Pancreas (tissue), 10 donors: ENCODE data around the gene MYO7A. TPM values are rescaled to one million over a fixed set of nuclear protein-coding genes. Genes with fewer than 3 reads are reported as not detected.

Experiments used
- ATAC-seq, 4 donors: fragments of 200-7000 bp; cut with Tn5 transposase; one replicate each; pipeline versions ENCODE4 v1.8.0 to v1.9.1; 2020; ENCODE audit warnings: mild to moderate bottlenecking in 4 of 4, moderate library complexity in 4 of 4
- DNase-seq, 6 donors: peaks; one replicate each; pipeline ENCODE4 v3.0.0-alpha.2; 2020
- FAIRE-seq: peaks from 2 replicates; lab custom pipeline; 2012; peaks lifted over from hg19 to GRCh38; lab: Jason Lieb, UNC
- H3K27ac ChIP-seq, 4 donors: fragments of 200-600 bp; sonication (generic); 1 replicate in 3 of 4; 2 replicates in 1 of 4; pipeline versions ENCODE4 v1.5.0 to v1.8.0; 2020
- H3K27me3 ChIP-seq, 4 donors: fragments of 200-600 bp; one replicate each; pipeline ENCODE4 v1.8.0; 2021
- H3K36me3 ChIP-seq, 3 donors: fragments of 200-600 bp; sonication (generic) in 1 of 3; one replicate each; pipeline versions ENCODE4 v1.5.0 to v1.8.0; 2020 to 2021
- H3K4me1 ChIP-seq, 3 donors: fragments of 200-600 bp; one replicate each; pipeline ENCODE4 v1.8.0; 2021
- H3K4me3 ChIP-seq, 4 donors: fragments of 200-600 bp; sonication (generic) in 2 of 4; one replicate each; pipeline versions ENCODE4 v1.5.0 to v1.8.0; 2020 to 2021
- H3K9me3 ChIP-seq, 4 donors: fragments of 200-600 bp; one replicate each; pipeline ENCODE4 v1.8.0; 2021
- CTCF ChIP-seq, 4 donors: fragments of 200-600 bp; sonication (generic) in 3 of 4; IDR thresholded peaks; one replicate each; pipeline versions ENCODE4 v1.5.0 to v1.8.0; 2021; ENCODE audit warnings: antibody characterized with exemption in 4 of 4
- WGBS, 2 donors: extraction: QIAGEN DNeasy Blood & Tissue Kit; methylation state at CpG; one replicate each; pipeline ENCODE4 v1.1.7; 2013; 5-methylcytosine and 5-hydroxymethylcytosine counted together
- intact Hi-C, 3 donors: fragments of 100-400 bp; cut with DNase I; formaldehyde crosslinking; loops; one replicate each; pipeline versions ENCODE4 v1.11.1 to v1.14.2; 2022
- polyA plus RNA-seq, 2 donors: library from polyadenylated mRNA; stranded (reverse); fragments of 200-250 nt; gene quantifications; one replicate each; pipeline ENCODE4 v1.2.3, GENCODE V29; 2013
- total RNA-seq, 6 donors: library from RNA; stranded (reverse); fragmentation: NEBNext Ultra II Directional in 4 of 6; extraction: Animal tissue kit (Norgen Biotek cat#: 25700) in 4 of 6; gene quantifications; one replicate each; pipeline versions ENCODE4 v1.2.1 to v1.2.4, GENCODE V29; 2021 to 2023
- donor health status: healthy with polysubstance abuse.
- donor health status: DM: no; HTN: no; CAD: no; lungs with moderate emphysema.
- donor health status: DM: no; HTN: no; CAD: no.
- donor health status: control.
- donor health status: control.
- donor health status: Bipolar disorder and iron deficiency.
- donor health status: DM: yes; HTN: yes; CAD: no.
- donor health status: DM: no; HTN: no; CAD: no.
- donor health status: DM: no; HTN: no; CAD: no.
- donor health status: DM: yes; HTN: yes; CAD: no.

Gene MYO7A
- total and polyA plus RNA-seq, 8 donors, result 3.8 to 13.3 (median 7.1) TPM

- intact Hi-C loops, result loop anchor here in 1 of 3 donors (5.0 to 10.0 kb wide), 2 partner anchors 58 to 430 kb away; no protein-coding TSS in a partner anchor
- peak in 2 of 6 donors; percentile 9 to 39 for DNase-seq
- WGBS, 2 donors, result 90 to 94% methylated on average over 6 of the region's 6 CpGs
- no peak for TF ChIP-seq CTCF (IDR thresholded peaks at IDR 0.05)
- Histone ChIP-seq H3K9me3 (no peaks in the 10 kb centered on the region), H3K27ac (no peak overlapping the region), H3K36me3 (peaks cover 0 to 12% (median 0%) of the 10 kb centered on the region in 3 donors), H3K4me1 (peaks cover 0 to 8% (median 5%) of the 10 kb centered on the region in 3 donors), H3K27me3 (no peaks in the 10 kb centered on the region), H3K4me3 (no peak overlapping the region)
- FAIRE-seq, result no peak
- no peak for ATAC-seq
Measured at GRCh38 chr11:77124488-77124887, 3.6 kb upstream of the MYO7A start.

GRCh38 chr11:77125191-77125590 lies 2.9 kb upstream of the MYO7A start:
- no peak for FAIRE-seq
- Histone ChIP-seq H3K27me3 (no peaks in the 10 kb centered on the region), H3K27ac (no peak overlapping the region), H3K9me3 (no peaks in the 10 kb centered on the region), H3K4me1 (peaks cover 0 to 8% (median 5%) of the 10 kb centered on the region in 3 donors), H3K4me3 (no peak overlapping the region), H3K36me3 (peaks cover 0 to 11% (median 0%) of the 10 kb centered on the region in 3 donors)
- TF ChIP-seq CTCF (IDR thresholded peaks at IDR 0.05), result no peak
- intact Hi-C loops, result loop anchor here in 1 of 3 donors (10.0 kb wide), 1 partner anchor 430 kb away; no protein-coding TSS in a partner anchor
- no peak for ATAC-seq
- peak in 2 of 6 donors; percentile 18 to 39 for DNase-seq
- WGBS, 2 donors, result 71 to 78% methylated on average over 6 of the region's 6 CpGs

- FAIRE-seq, result no peak
- peak in 2 of 6 donors; percentile 13 to 59 for DNase-seq
- ATAC-seq, result no peak
- H3K4me3 ChIP-seq, result no peak overlapping the region
- TF ChIP-seq CTCF (IDR thresholded peaks at IDR 0.05), result no peak
- H3K27ac ChIP-seq, result no peak overlapping the region
- intact Hi-C loops, result loop anchor here in 1 of 3 donors (10.0 kb wide), 1 partner anchor 429 kb away; no protein-coding TSS in a partner anchor
- H3K27me3 ChIP-seq, result no peaks in the 10 kb centered on the region
- WGBS, 2 donors, result 87 to 88% methylated on average over 4 of the region's 4 CpGs
- H3K9me3 ChIP-seq, result no peaks in the 10 kb centered on the region
- H3K36me3 ChIP-seq, result peaks cover 0 to 6% (median 0%) of the 10 kb centered on the region in 3 donors
- H3K4me1 ChIP-seq, result peaks cover 0 to 8% (median 5%) of the 10 kb centered on the region in 3 donors
Measured at GRCh38 chr11:77125695-77126094, 2.4 kb upstream of the MYO7A start.

GRCh38 chr11:77126156-77126775 lies 1.8 kb upstream of the MYO7A start:
- 68 to 72% methylated on average over 17 of the region's 17 CpGs for WGBS, 2 donors
- ATAC-seq (no peak), DNase-seq (peak in 2 of 6 donors; percentile 42 to 67), FAIRE-seq (no peak)
- TF ChIP-seq CTCF (IDR thresholded peaks at IDR 0.05), result no peak
- Histone ChIP-seq H3K27ac (no peak overlapping the region), H3K4me3 (no peak overlapping the region), H3K36me3 (no peaks in the 10 kb centered on the region), H3K4me1 (peaks cover 0 to 8% (median 5%) of the 10 kb centered on the region in 3 donors), H3K27me3 (no peaks in the 10 kb centered on the region), H3K9me3 (no peaks in the 10 kb centered on the region)
- intact Hi-C loops, result loop anchor here in 1 of 3 donors (10.0 kb wide), 1 partner anchor 429 kb away; no protein-coding TSS in a partner anchor

GRCh38 chr11:77126861-77127234 lies 1.2 kb upstream of the MYO7A start:
- FAIRE-seq, result no peak

More at GRCh38 chr11:77126861-77127234, 1.2 kb upstream of the MYO7A start:
- Histone ChIP-seq H3K27ac (no peak overlapping the region), H3K27me3 (no peaks in the 10 kb centered on the region), H3K9me3 (no peaks in the 10 kb centered on the region), H3K36me3 (no peaks in the 10 kb centered on the region), H3K4me1 (peaks cover 0 to 8% (median 5%) of the 10 kb centered on the region in 3 donors), H3K4me3 (peak overlapping the region; percentile 18 to 52 (median 32))
- WGBS, 2 donors, result 16 to 19% methylated on average over 10 of the region's 10 CpGs
- intact Hi-C loops, result loop anchor here in 1 of 3 donors (10.0 kb wide), 1 partner anchor 428 kb away; no protein-coding TSS in a partner anchor
- DNase-seq (peak in 1 of 6 donors; percentile 83), ATAC-seq (peak in 3 of 4 donors; percentile 1 to 17 (median 6))
- no peak for TF ChIP-seq CTCF (IDR thresholded peaks at IDR 0.05)
